HG02642 (cell line): ENCODE measurements around the gene THBS1.

Experiments used
- ATAC-seq: cut with Tn5 transposase; IDR thresholded peaks from one replicate; pipeline ENCODE4 v1.9.1; 2021; ENCODE audit warnings: mild to moderate bottlenecking; ENCODE audit not compliant: unreplicated experiment, poor library complexity

The THBS1 gene

GRCh38 chr15:39573287-39573686, 7.6 kb upstream of the THBS1 start:
- ATAC-seq: no peak

- no peak for ATAC-seq
Measured at GRCh38 chr15:39573844-39574243, 7.0 kb upstream of the THBS1 start.

GRCh38 chr15:39574427-39574826, 6.5 kb upstream of the THBS1 start:
- ATAC-seq: no peak

GRCh38 chr15:39575180-39575579, 5.7 kb upstream of the THBS1 start:
- no peak for ATAC-seq

- no peak for ATAC-seq
Measured at GRCh38 chr15:39578851-39579486, 1.9 kb upstream of the THBS1 start.

GRCh38 chr15:39579487-39580116, 1.3 kb upstream of the THBS1 start:
- no peak for ATAC-seq

- peak; percentile 85 for ATAC-seq
Measured at GRCh38 chr15:39580117-39580484, 778 bp upstream of the THBS1 start.

GRCh38 chr15:39581242-39581792, 438 bp downstream of the THBS1 start:
- no peak for ATAC-seq

- ATAC-seq: no peak
Measured at GRCh38 chr15:39581793-39582285, 960 bp downstream of the THBS1 start.

- no peak for ATAC-seq
Measured at GRCh38 chr15:39582286-39582976, 1.6 kb downstream of the THBS1 start.

- ATAC-seq: no peak
Measured at GRCh38 chr15:39582977-39583595, 2.2 kb downstream of the THBS1 start.

- no peak for ATAC-seq
Measured at GRCh38 chr15:39583596-39584265, 2.9 kb downstream of the THBS1 start.

GRCh38 chr15:39584266-39584659, 3.4 kb downstream of the THBS1 start:
- ATAC-seq: no peak

GRCh38 chr15:39584662-39585388, 3.9 kb downstream of the THBS1 start:
- no peak for ATAC-seq

GRCh38 chr15:39585389-39585841, 4.5 kb downstream of the THBS1 start:
- ATAC-seq: no peak

- no peak for ATAC-seq
Measured at GRCh38 chr15:39585871-39586301, 5.0 kb downstream of the THBS1 start.

GRCh38 chr15:39586387-39587095, 5.7 kb downstream of the THBS1 start:
- ATAC-seq: no peak

GRCh38 chr15:39587096-39587721, 6.3 kb downstream of the THBS1 start:
- no peak for ATAC-seq
